HEK293 (cell line): ENCODE results near the gene C21orf91.

Source experiments
- CTCF ChIA-PET: fragments of 350-600 bp; formaldehyde crosslinking; extraction: SDS; loops from one replicate; lab custom pipeline; 2021; ENCODE audit warnings: antibody characterized with exemption; lab: Yijun Ruan, JAX
- POLR2A ChIA-PET: fragments of 300-600 bp; formaldehyde crosslinking; extraction: SDS; loops from one replicate; lab custom pipeline; 2020; ENCODE audit warnings: antibody characterized with exemption, inconsistent platforms; lab: Yijun Ruan, JAX
- H3K27ac ChIP-seq: fragments of 200-500 bp; sonication (Bioruptor generic); 2 replicates; pipeline ENCODE4 v1.5.1; 2014; ENCODE audit warnings: low read depth, low read length, control low read depth, inconsistent platforms; ENCODE audit errors: extremely low read depth
- H3K36me3 ChIP-seq, 2 experiments: fragments of 200-500 bp in 1 of 2; sonication (Bioruptor generic) in 1 of 2; 1 replicate in 1 of 2; 2 replicates in 1 of 2; pipeline ENCODE4 v1.5.1; 2014 to 2017; ENCODE audit warnings: inconsistent platforms in 2 of 2, low read length in 2 of 2; ENCODE audit not compliant: control insufficient read depth in 2 of 2, insufficient read depth in 1 of 2
- H3K4me1 ChIP-seq: fragments of 200-500 bp; sonication (Bioruptor generic); 2 replicates; pipeline ENCODE4 v1.5.1; 2014; ENCODE audit warnings: mild to moderate bottlenecking, low read length, inconsistent platforms; ENCODE audit not compliant: control insufficient read depth, insufficient read depth
- H3K4me3 ChIP-seq: 2 replicates; pipeline ENCODE4 v1.5.1; 2011; ENCODE audit warnings: low read depth, mild to moderate bottlenecking, control low read depth, low read length, moderate library complexity
- H3K9me3 ChIP-seq: fragments of 200-500 bp; sonication (Bioruptor generic); 2 replicates; pipeline ENCODE4 v1.5.1; 2014; ENCODE audit warnings: low read depth, low read length, inconsistent platforms; ENCODE audit not compliant: control insufficient read depth, insufficient read depth
- EGR2 ChIP-seq: fragments of 450-650 bp; formaldehyde crosslinking; IDR thresholded peaks from 2 replicates; pipeline ENCODE4 v1.5.1; 2016; ENCODE audit warnings: low read depth, missing biosample characterization, missing genetic modification characterization
- KLF1 ChIP-seq: fragments of 450-650 bp; formaldehyde crosslinking; IDR thresholded peaks from 2 replicates; pipeline ENCODE4 v1.5.1; 2016; ENCODE audit warnings: missing biosample characterization, missing genetic modification characterization
- OVOL3 ChIP-seq: fragments of 450-650 bp; formaldehyde crosslinking; IDR thresholded peaks from 2 replicates; pipeline ENCODE4 v1.5.1; 2016; ENCODE audit warnings: missing biosample characterization, missing genetic modification characterization
- REST ChIP-seq: fragments of 450-650 bp; formaldehyde crosslinking; IDR thresholded peaks from 2 replicates; pipeline ENCODE4 v1.5.1; 2016; ENCODE audit warnings: missing biosample characterization, missing genetic modification characterization
- ZBTB49 ChIP-seq: fragments of 450-650 bp; formaldehyde crosslinking; IDR thresholded peaks from 2 replicates; pipeline ENCODE4 v1.5.1; 2016; ENCODE audit warnings: missing biosample characterization, missing genetic modification characterization, low read depth
- ZNF175 ChIP-seq: fragments of 450-650 bp; formaldehyde crosslinking; IDR thresholded peaks from 2 replicates; pipeline ENCODE4 v1.5.1; 2016; ENCODE audit warnings: missing biosample characterization, missing genetic modification characterization
- ZNF266 ChIP-seq: fragments of 450-650 bp; formaldehyde crosslinking; IDR thresholded peaks from 2 replicates; pipeline ENCODE4 v1.5.1; 2016; ENCODE audit warnings: missing biosample characterization, missing genetic modification characterization, low read depth
- ZNF311 ChIP-seq: fragments of 450-650 bp; formaldehyde crosslinking; IDR thresholded peaks from 2 replicates; pipeline ENCODE4 v1.5.1; 2017; ENCODE audit warnings: missing biosample characterization, missing genetic modification characterization, borderline replicate concordance
- ZNF335 ChIP-seq: fragments of 450-650 bp; formaldehyde crosslinking; conservative IDR thresholded peaks from 2 replicates; pipeline ENCODE4 v1.5.1; 2016; ENCODE audit warnings: missing biosample characterization, missing genetic modification characterization
- ZNF366 ChIP-seq: fragments of 450-650 bp; formaldehyde crosslinking; conservative IDR thresholded peaks from 2 replicates; pipeline ENCODE4 v1.5.1; 2016; ENCODE audit warnings: missing biosample characterization, missing genetic modification characterization
- ZNF488 ChIP-seq: fragments of 450-650 bp; formaldehyde crosslinking; IDR thresholded peaks from 2 replicates; pipeline ENCODE4 v1.5.1; 2016; ENCODE audit warnings: missing biosample characterization, missing genetic modification characterization
- ZNF548 ChIP-seq: fragments of 450-650 bp; formaldehyde crosslinking; IDR thresholded peaks from 2 replicates; pipeline ENCODE4 v1.5.1; 2016; ENCODE audit warnings: missing biosample characterization, missing genetic modification characterization
- ZNF549 ChIP-seq: fragments of 450-650 bp; IDR thresholded peaks from 2 replicates; pipeline ENCODE4 v1.5.1; 2018; ENCODE audit warnings: missing biosample characterization, missing genetic modification characterization, mild to moderate bottlenecking, inconsistent platforms, moderate library complexity
- ZXDB ChIP-seq: fragments of 450-650 bp; formaldehyde crosslinking; IDR thresholded peaks from 2 replicates; pipeline ENCODE4 v1.5.1; 2016; ENCODE audit warnings: missing biosample characterization, missing genetic modification characterization
- TF ChIP-seq, protein P1 (sequence below): fragments of 450-650 bp; formaldehyde crosslinking; IDR thresholded peaks from 2 replicates; pipeline ENCODE4 v1.5.1; 2016; ENCODE audit warnings: missing biosample characterization, missing genetic modification characterization
- TF ChIP-seq, protein P2 (sequence below): fragments of 450-650 bp; formaldehyde crosslinking; IDR thresholded peaks from 2 replicates; pipeline ENCODE4; 2016; ENCODE audit warnings: missing biosample characterization, missing genetic modification characterization
- TF ChIP-seq, protein P3 (sequence below): fragments of 450-650 bp; formaldehyde crosslinking; IDR thresholded peaks from 2 replicates; pipeline ENCODE4 v1.5.1; 2017; ENCODE audit warnings: missing biosample characterization, missing genetic modification characterization

C21orf91 gene

GRCh38 chr21:17834639-17835354, 15.6 kb upstream of the C21orf91 start (continued):
- no peak for TF ChIP-seq EGR2 (tag by site-specific recombination)

DNA sequence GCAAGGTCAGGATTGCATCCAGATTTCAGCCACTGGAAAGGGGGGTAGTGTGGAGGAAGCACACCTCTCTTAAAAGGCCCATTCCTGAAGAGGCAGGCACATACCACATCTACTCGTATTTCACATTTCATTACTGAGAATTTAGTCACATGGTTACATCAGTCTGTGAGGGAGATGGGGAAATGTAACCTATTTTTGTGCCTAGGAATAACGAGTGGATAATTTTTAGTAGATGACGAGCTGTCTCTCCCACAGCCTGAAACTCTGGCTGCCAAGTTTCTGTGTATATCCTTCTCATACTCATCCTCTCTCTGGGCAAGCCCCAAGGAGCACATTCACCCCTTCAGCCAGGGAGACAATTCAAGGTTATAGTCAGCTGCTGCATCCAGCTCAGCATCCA, 10.3 kb upstream of the C21orf91 start:
- POLR2A ChIA-PET: no interaction called here
- Histone ChIP-seq H3K9me3 (no peaks in the 10 kb centered on the region), H3K4me1 (no peaks in the 10 kb centered on the region)
- TF ChIP-seq, protein P1, sequence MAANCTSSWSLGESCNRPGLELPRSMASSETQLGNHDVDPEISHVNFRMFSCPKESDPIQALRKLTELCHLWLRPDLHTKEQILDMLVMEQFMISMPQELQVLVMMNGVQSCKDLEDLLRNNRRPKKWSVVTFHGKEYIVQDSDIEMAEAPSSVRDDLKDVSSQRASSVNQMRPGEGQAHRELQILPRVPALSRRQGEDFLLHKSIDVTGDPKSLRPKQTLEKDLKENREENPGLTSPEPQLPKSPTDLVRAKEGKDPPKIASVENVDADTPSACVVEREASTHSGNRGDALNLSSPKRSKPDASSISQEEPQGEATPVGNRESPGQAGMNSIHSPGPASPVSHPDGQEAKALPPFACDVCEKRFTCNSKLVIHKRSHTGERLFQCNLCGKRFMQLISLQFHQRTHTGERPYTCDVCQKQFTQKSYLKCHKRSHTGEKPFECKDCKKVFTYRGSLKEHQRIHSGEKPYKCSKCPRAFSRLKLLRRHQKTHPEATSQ (tag by site-specific recombination): no peak
- no peak for TF ChIP-seq ZNF366 (tag by site-specific recombination)
- TF ChIP-seq, protein P2, sequence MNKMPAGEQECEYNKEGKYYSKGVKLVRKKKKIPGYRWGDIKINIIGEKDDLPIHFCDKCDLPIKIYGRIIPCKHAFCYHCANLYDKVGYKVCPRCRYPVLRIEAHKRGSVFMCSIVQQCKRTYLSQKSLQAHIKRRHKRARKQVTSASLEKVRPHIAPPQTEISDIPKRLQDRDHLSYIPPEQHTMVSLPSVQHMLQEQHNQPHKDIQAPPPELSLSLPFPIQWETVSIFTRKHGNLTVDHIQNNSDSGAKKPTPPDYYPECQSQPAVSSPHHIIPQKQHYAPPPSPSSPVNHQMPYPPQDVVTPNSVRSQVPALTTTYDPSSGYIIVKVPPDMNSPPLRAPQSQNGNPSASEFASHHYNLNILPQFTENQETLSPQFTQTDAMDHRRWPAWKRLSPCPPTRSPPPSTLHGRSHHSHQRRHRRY (tag by site-specific recombination): no peak
- TF ChIP-seq ZNF488: no peak
- TF ChIP-seq, protein P3, sequence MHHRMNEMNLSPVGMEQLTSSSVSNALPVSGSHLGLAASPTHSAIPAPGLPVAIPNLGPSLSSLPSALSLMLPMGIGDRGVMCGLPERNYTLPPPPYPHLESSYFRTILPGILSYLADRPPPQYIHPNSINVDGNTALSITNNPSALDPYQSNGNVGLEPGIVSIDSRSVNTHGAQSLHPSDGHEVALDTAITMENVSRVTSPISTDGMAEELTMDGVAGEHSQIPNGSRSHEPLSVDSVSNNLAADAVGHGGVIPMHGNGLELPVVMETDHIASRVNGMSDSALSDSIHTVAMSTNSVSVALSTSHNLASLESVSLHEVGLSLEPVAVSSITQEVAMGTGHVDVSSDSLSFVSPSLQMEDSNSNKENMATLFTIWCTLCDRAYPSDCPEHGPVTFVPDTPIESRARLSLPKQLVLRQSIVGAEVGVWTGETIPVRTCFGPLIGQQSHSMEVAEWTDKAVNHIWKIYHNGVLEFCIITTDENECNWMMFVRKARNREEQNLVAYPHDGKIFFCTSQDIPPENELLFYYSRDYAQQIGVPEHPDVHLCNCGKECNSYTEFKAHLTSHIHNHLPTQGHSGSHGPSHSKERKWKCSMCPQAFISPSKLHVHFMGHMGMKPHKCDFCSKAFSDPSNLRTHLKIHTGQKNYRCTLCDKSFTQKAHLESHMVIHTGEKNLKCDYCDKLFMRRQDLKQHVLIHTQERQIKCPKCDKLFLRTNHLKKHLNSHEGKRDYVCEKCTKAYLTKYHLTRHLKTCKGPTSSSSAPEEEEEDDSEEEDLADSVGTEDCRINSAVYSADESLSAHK (tag by site-specific recombination): no peak
- TF ChIP-seq, all 188 proteins: peak for 0
- no peaks in the 10 kb centered on the region for H3K36me3 ChIP-seq
- no peak overlapping the region for H3K27ac ChIP-seq
- H3K4me3 ChIP-seq: no peak overlapping the region
- CTCF ChIA-PET: interaction anchor here (0.7 to 1.5 kb wide), 2 partner anchors 96 to 144 kb away, joined by 3 to 7 read pairs; no protein-coding TSS in a partner anchor

GRCh38 chr21:17828223-17828622, 9.1 kb upstream of the C21orf91 start:
- H3K4me3 ChIP-seq: no peak overlapping the region
- no peaks in the 10 kb centered on the region for H3K9me3 ChIP-seq
- no peaks in the 10 kb centered on the region for H3K36me3 ChIP-seq
- H3K27ac ChIP-seq: no peak overlapping the region
- no peak for TF ChIP-seq ZXDB
- ChIA-PET CTCF (no interaction called here), POLR2A (no interaction called here)
- H3K4me1 ChIP-seq: no peaks in the 10 kb centered on the region

- CTCF ChIA-PET: no interaction called here
- Histone ChIP-seq H3K36me3 (no peaks in the 10 kb centered on the region), H3K4me1 (no peaks in the 10 kb centered on the region), H3K9me3 (no peaks in the 10 kb centered on the region), H3K4me3 (no peak overlapping the region), H3K27ac (no peak overlapping the region)
- POLR2A ChIA-PET: no interaction called here
- no peak for TF ChIP-seq ZNF548 (tag by site-specific recombination)
- TF ChIP-seq ZNF549 (tag by site-specific recombination): no peak
- TF ChIP-seq OVOL3 (tag by site-specific recombination): no peak
- no peak for TF ChIP-seq ZNF266 (tag by site-specific recombination)
- TF ChIP-seq ZNF335 (tag by site-specific recombination): no peak
- TF ChIP-seq REST: no peak
- no peak for TF ChIP-seq ZNF175 (tag by site-specific recombination)
- no peak for TF ChIP-seq KLF1 (tag by site-specific recombination)
- no peak for TF ChIP-seq ZNF311 (tag by site-specific recombination)
- no peak for TF ChIP-seq ZBTB49 (tag by site-specific recombination)
These were observed 4.7 kb upstream of the C21orf91 start for GRCh38 chr21:17823846-17824245.
